ENCODE results near the gene GPN3. TPM values are rescaled to one million over a fixed set of nuclear protein-coding genes. Genes with fewer than 3 reads are reported as not detected.
A peak's percentile ranks its signal among the peaks of the same experiment; 100 is the strongest.

GPN3 gene
- total RNA-seq, 1 experiment from 2014 or later: 28.5 TPM

- CTCF ChIA-PET: interaction anchor here (0.6 to 1.1 kb wide), 8 partner anchors 18 to 377 kb away, joined by 3 to 18 read pairs (median 4); partner anchors contain the start of genes GPN3 and TCTN1
- no peaks in the 10 kb centered on the region for H3K27me3 ChIP-seq (ENCODE audit: insufficient read depth, low read depth)
- TF ChIP-seq CTCF (conservative IDR thresholded peaks at IDR 0.05) (peak; percentile 77), EZH2 (IDR thresholded peaks at IDR 0.05; ENCODE audit: low read depth) (no peak)
Observed at GRCh38 chr12:110449799-110450497, 18.1 kb downstream of the GPN3 start, which contains the start of gene ARPC3. ARPC3 (minus strand) TSS chr12:110450337; CDS start chr12:110450260, 77 bp downstream.

GRCh38 chr12:110444455-110444854, 23.6 kb downstream of the GPN3 start:
- DNase-seq: no peak

More at GRCh38 chr12:110449799-110450497, 18.1 kb downstream of the GPN3 start, which contains the start of gene ARPC3:
- peaks cover 20% of the 10 kb centered on the region for H3F3A ChIP-seq (ENCODE audit: insufficient read depth, low read depth)
- 0 out of 2 replicates have a peak, but pooled peaks cover 4% of the 10 kb centered on the region for H3K4me1 ChIP-seq (replicated peaks; ENCODE audit: insufficient read depth)
- H2AFZ ChIP-seq: peak within 1 kb of the TSS; percentile 87
- H3K27ac ChIP-seq: peak within 1 kb of the TSS; percentile 61
- peak; percentile 90 to 93 for DNase-seq
- POLR2A ChIA-PET (ENCODE audit: unreplicated experiment): interaction anchor here (0.7 to 1.3 kb wide), 2 partner anchors 18 to 326 kb away, joined by 5 to 8 read pairs; partner anchors contain the start of genes FAM216A, GPN3 and IFT81
- H3K4me3 ChIP-seq: peak within 1 kb of the TSS; percentile 94
- peaks cover 41% of the 10 kb centered on the region for H3K79me2 ChIP-seq (ENCODE audit: low read depth)
- no TSS peak for BruUV-seq (replicated peaks)
- no peaks in the 10 kb centered on the region for H3K9me2 ChIP-seq (ENCODE audit: insufficient read depth)
- intact Hi-C loops (cut with micrococcal nuclease; ENCODE audit: unreplicated experiment): loop anchor here (1.0 to 5.0 kb wide), 5 partner anchors 18 to 376 kb away; partner anchors contain the start of genes FAM216A and GPN3
- no peaks in the 10 kb centered on the region for H4K20me1 ChIP-seq (ENCODE audit: insufficient read depth)
- H3K9me3 ChIP-seq (ENCODE audit: insufficient read depth, low read depth): no peaks in the 10 kb centered on the region
- peaks cover 13% of the 10 kb centered on the region for H3K36me3 ChIP-seq (ENCODE audit: low read depth)
- H3K4me2 ChIP-seq: peak within 1 kb of the TSS; percentile 76

More at GRCh38 chr12:110444455-110444854, 23.6 kb downstream of the GPN3 start:
- Histone ChIP-seq H3K4me3 (no peak overlapping the region), H3F3A (ENCODE audit: insufficient read depth, low read depth) (peaks cover 16% of the 10 kb centered on the region; the same call in 1 of the 2 replicates), H3K79me2 (ENCODE audit: low read depth) (peaks cover 37% of the 10 kb centered on the region), H3K4me1 (replicated peaks; ENCODE audit: insufficient read depth) (0 out of 2 replicates have a peak, but pooled peaks cover 4% of the 10 kb centered on the region), H3K27ac (no peak overlapping the region), H3K36me3 (ENCODE audit: low read depth) (peaks cover 37% of the 10 kb centered on the region), H3K9me3 (ENCODE audit: insufficient read depth, low read depth) (no peaks in the 10 kb centered on the region), H3K9me2 (ENCODE audit: insufficient read depth) (no peaks in the 10 kb centered on the region), H2AFZ (no peak overlapping the region), H4K20me1 (ENCODE audit: insufficient read depth) (0 out of 2 replicates have a peak, but pooled peaks cover 5% of the 10 kb centered on the region), H3K27me3 (ENCODE audit: insufficient read depth, low read depth) (no peaks in the 10 kb centered on the region), H3K4me2 (no peak overlapping the region)
- CTCF ChIA-PET: no interaction called here
- BruUV-seq (replicated peaks): no TSS peak
- intact Hi-C loops (cut with micrococcal nuclease; ENCODE audit: unreplicated experiment): no loop called here
- POLR2A ChIA-PET (ENCODE audit: unreplicated experiment): no interaction called here
- TF ChIP-seq CTCF (conservative IDR thresholded peaks at IDR 0.05): no peak
- no peak for TF ChIP-seq EZH2 (IDR thresholded peaks at IDR 0.05; ENCODE audit: low read depth)
